Hepatocyte (in vitro differentiated cells): ENCODE results near the gene RFTN1.

ENCODE experiments used
- EZH2 ChIP-seq: fragments of 200-600 bp; sonication (generic); IDR thresholded peaks from 2 replicates; pipeline ENCODE4 v1.6.1; 2016; ENCODE audit warnings: antibody characterized with exemption, mild to moderate bottlenecking, borderline replicate concordance
- TF ChIP-seq, protein P1 (sequence below): fragments of 200-600 bp; sonication (generic); IDR thresholded peaks from 2 replicates; pipeline ENCODE4 v1.5.1; 2016; ENCODE audit warnings: antibody characterized with exemption, mild to moderate bottlenecking; ENCODE audit not compliant: poor library complexity

GRCh38 chr3:16280671-16281070 is 232.8 kb downstream of the RFTN1 start:
- no peak for TF ChIP-seq EZH2
- TF ChIP-seq, protein P1, sequence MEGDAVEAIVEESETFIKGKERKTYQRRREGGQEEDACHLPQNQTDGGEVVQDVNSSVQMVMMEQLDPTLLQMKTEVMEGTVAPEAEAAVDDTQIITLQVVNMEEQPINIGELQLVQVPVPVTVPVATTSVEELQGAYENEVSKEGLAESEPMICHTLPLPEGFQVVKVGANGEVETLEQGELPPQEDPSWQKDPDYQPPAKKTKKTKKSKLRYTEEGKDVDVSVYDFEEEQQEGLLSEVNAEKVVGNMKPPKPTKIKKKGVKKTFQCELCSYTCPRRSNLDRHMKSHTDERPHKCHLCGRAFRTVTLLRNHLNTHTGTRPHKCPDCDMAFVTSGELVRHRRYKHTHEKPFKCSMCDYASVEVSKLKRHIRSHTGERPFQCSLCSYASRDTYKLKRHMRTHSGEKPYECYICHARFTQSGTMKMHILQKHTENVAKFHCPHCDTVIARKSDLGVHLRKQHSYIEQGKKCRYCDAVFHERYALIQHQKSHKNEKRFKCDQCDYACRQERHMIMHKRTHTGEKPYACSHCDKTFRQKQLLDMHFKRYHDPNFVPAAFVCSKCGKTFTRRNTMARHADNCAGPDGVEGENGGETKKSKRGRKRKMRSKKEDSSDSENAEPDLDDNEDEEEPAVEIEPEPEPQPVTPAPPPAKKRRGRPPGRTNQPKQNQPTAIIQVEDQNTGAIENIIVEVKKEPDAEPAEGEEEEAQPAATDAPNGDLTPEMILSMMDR: no peak
